Right renal cortex interstitium (tissue), 3 donors: Measurements from ENCODE around the gene SUSD3. TPM values are rescaled to one million over a fixed set of nuclear protein-coding genes. Genes with fewer than 3 reads are reported as not detected.
"Not testable (repeated sequence)": the region's sequence is repeated elsewhere in the genome, so short reads cannot be mapped to it uniquely, and the experiment has no call there.

ENCODE experiments used
- DNase-seq, 3 donors: peaks; one replicate each; pipeline ENCODE4 v3.0.0-alpha.2; 2013; ENCODE audit warnings: low read depth in 3 of 3, low spot score in 2 of 3
- polyA plus RNA-seq, 3 donors: library from polyadenylated mRNA; unstranded; fragments of 120-200 nt; gene quantifications; one replicate each; pipeline ENCODE4 v1.2.1, GENCODE V29; 2013; ENCODE audit not compliant: insufficient read length in 3 of 3

SUSD3 gene
- polyA plus RNA-seq, 3 donors = 6.1 to 7.8 (median 7.6) TPM

DNA sequence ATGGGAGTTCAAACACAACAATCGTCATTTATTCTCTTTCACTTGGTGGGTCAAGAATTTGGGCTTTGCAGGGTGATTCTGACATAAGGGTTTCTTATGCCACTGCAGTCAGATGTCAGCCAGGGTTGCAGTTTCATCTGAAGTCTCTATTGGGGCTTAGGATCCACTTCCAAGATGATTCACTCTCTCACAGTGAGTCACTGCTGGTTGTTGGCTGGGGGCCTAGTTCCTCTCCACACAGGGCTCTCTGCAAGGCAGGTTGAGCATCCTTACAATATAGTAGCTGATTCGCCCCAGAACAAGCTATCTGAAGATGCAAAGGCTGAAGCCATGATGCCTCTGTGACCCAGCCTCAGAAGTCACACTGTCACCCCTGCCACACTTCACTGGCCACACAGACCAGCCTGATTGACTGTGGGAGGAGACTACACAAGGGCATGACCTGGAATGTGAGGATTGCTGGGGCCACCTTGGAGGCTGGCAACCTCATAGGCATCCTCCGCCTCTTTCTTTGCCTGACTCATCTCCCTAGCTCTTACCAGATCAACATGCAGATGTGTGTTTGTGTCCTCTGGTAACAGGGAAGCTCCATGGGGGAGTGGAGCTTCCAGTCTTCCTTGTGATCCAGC is 33.1 kb downstream of the SUSD3 start:
- DNase-seq = no peak

DNA sequence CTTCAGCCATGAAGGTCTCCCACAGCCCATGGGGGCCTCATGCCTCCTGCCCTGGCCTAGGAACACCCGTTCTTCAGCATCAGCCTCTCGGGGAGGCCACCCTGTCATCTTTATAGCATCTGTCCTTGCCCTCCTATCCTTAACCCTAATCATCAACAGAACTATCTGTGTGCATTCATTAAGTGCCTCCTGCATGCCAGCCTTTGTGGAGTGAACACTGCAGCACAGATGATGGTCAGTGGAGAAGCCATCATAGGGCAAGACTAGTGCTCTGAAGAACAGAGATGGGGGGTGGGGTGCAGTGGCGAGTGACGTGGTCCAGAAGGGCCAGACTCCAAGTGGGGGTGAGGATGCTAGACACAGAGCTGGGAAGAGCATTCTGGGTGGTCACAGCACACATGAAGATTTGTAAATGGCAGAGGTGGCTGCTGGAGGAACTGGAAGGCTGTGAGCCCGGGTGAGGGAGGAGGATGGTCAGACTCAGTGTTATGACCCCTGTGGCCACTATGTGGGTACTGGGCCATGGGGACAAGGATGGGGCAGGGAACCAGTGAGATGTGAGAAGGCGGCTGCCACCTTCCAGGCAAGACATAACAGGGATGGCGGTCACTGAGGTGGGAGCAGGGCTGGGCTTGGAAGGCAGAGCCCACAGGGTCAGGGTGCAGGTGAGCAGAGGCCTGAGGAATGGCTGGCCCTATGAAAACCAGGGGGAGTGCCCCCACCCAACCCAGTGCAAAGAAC is 33.9 kb downstream of the SUSD3 start:
- DNase-seq = no peak

DNA sequence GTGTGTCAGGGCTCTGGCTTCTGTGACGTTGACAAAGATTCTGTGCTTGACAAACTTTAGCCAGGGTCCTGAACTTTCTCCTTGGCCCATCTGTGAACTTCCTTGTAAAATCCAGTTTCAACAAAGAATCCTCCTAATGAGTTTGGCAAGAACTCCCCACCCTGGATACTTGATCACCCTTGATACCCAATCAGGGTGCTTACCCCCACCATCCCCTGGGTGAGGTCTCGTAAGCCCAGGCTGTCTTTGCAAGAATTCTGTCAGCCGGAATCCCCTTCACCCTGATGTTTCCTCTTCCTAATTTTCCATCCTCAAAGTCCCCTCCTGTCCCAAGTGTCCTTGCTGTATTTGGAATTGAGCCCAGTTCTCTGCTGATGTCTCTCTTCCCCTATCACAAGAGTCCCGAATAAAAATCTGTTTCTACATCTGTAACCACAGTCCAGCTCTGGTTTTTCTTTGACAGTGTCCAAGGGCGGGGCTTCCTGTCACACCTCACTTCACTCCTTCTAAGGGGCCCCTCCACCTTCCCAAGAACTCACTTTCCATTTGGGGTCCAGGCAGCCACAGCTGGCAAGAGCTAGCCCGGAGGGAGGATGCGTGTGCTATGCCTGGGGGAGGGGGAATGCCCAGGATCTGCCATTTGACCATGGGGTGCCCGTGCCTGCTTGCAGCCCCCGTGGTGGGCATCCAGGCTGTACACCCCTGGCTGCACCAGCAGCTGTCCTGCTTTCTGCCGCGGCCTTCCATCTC is 34.8 kb downstream of the SUSD3 start:
- peak in 1 of 3 donors; percentile 33 for DNase-seq

- no peak for DNase-seq
Observed at GRCh38 chr9:93093877-93094657, 35.6 kb downstream of the SUSD3 start.

- no peak for DNase-seq
Observed at GRCh38 chr9:93094658-93095204, 36.2 kb downstream of the SUSD3 start.

DNA sequence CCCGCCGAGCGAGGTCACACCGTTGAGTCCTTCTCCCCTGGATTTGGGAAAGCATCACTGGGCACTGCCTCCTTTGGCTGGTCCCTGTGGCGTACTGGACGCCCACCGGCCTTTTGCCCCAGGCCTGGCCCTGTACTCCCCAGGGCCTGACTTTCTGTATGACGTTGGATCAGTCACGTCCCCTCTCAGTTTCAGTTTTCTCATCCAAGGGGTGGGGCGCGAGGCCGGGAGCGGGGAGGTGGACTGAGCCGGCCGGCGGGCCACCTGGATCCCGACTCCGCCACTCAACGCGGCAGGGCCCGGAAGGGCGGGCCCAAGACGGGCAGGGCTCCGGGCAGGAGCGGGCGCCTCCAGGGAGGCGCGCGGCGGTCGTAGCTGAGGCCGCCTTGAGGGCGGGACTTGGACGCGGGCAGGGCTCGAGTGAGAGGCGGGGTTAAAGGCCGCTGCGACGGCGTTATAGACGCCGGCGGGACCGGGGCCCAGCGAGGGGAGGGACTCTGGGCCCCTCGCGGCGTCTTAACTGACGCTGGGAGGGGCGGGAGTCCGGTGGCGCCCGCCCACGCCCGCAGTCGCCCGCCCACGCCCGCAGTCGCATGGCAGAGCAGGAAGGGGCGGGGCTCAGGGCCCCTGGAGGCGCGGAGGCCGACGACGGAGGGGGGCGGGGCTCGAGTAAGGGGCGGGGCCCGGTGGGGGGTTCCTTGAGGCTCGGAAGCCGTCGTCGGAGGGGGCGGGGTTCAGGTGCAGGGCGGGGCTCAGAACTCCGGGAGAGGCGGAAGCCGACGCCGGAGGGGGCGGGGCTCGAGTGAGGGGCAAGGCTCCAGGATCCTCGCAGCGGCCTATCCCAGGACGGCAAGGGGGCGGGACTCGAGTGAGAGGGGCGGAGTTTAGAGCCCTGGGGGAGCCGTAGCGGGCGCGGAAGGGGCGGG is 37.0 kb downstream of the SUSD3 start:
- peak; percentile 89 to 99 (median 99) for DNase-seq

DNA sequence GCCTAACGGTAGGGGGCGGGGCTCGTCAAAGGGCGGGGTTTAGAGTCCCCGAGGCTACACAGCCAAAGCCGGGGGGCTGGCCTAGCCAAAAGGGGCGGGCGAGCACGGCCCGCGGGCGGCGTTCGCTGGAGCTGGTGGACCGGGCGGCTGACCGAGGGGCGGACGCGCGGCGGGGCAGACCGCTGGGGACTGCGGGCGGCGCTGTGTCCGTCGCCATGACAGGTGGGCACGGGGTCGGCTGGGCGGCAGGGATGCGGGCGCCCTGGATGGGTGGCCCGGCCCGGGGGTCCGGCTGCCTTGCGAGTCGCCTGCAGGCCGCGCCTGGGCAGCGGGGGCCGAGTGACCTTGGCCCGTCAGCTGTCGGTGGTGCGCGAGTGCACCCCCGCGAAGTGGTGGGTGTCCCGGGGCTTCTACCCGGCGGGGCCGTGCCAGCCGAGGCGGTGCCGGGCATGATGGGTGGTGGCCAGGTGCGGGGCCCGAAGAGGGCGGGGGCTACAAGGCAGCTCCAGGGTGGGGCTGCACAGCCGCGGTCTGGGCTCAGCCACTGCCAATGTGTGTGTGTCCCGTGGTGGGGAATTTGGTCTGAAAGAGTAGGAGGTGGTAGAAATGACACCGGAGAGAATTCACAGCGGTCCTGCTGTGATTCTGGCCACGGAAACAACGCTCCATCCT is 37.8 kb downstream of the SUSD3 start, which contains the start of gene CARD19:
Gene CARD19 (plus strand): TSS at position 87 of the 672 bp plus-strand sequence. CDS start 129 bp downstream, at position 216.
- no peak for DNase-seq

DNA sequence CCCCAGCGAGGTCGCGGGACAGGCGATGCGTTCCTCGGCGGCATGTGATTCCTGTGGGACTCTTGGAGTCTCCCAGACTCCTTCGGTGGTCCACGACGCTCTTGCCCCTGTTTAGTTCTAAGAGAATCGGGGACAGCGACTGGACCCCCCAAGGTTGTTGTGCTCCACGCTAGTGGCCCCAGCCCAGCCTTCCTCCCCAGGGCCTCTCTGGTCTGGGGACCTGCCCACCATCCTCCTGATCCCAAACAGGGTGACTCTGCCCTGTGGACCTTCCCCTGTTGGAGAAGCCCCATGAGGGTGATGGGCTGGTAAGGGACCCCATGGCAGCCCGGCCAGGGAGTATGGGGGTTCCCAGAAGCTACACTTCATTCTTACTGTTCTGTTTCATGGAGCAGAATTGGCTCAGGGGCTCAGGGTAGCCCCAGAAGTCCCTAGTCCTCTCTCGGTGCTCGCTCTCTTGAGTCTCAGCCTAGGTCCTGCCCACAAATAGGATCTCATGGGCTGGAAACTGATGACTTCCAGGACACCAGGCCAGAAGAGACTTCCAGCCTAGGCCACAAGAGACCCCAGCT is 38.4 kb downstream of the SUSD3 start:
- DNase-seq = no peak

DNA sequence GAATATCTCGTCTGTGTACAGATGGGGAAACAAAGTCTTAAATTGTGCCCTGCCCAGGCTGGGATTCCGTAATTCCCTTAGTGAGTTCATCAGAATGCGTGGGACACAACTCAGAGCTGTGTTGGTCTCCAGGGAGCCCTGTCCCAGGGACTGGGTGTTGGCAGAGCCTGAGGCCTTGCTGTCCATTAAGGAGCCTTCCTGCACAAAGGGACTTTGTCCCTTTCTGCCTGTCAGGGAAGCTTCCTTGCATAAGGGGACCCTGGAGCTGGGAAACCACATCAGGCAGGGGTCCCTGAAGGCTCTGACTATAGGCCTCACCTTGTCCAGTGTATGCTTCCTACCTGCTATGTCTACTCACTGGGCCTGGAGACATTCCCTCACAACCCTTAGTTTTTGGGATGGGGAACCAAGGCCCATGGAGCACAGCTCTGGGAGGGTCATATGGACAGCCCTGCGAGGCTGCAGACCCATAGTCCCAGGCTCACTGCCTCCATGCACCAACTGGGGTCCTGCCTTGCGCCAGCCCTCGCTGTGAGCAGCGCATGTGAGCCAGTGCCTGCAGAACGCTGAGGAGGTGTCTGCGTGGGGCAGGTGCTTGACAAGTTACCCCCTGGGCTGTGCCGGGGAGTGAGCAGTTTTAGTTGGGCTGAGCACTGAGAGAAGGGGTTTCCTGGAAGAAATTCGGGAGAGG is 39.2 kb downstream of the SUSD3 start:
- no peak for DNase-seq

GRCh38 chr9:93098236-93098946 is 39.9 kb downstream of the SUSD3 start:
- DNase-seq = no peak

DNA sequence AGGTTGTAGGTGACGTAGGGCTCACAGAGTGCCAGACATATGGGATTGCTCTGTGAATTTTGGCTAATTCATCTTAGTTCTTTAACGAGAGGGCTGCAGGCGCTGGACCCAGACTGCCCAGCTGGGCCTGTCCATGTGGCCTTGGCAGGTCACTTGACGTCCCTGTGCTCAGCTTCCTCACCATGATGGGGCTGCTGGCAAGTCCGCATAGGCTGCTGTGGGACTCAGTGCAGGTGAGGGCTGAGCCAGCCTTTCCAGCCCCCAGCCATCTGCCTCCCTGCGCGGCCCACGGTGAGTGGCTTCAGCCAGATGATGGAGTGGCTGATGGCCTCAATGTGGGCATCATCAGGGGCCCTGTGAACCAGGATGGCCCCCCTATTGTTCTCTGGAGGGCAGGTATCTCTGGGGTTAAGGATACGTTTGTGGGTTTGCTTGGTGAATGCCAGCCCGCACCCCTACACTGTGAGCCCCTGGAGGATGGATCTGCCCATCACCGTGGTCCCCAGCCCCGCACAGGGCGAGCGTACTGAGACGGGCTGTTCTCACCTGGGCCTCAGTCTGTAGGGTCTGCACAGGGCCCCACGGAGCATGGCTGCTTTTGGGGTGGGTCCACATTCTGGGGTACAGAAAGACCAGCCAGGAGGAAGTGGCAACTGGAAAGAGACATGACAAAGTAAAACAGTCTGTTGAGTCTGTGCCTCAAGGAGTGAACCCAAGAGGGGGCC is 41.2 kb downstream of the SUSD3 start:
- no peak for DNase-seq

- DNase-seq = no peak
Observed at GRCh38 chr9:93100276-93100636, 41.8 kb downstream of the SUSD3 start.

DNA sequence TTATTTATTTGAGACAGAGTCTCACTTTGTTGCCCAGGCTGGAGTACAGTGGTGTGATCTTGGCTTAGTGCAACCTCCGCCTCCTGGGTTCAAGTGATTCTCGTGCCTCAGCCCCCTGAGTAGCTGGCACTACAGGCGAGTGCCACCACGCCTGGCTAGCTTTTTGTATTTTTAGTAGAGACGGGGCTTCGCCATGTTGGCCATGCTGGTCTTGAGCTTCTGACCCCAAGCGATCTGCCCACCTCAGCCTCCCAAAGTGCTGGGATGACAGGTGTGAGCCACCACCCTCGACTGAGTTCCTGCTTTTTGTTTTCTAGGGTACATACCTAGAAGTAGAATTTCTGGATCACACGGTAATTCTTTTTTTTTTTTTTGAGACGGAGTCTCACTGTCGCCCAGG is 42.6 kb downstream of the SUSD3 start:
- not testable (repeated sequence) for DNase-seq

GRCh38 chr9:93105620-93106019 is 47.1 kb downstream of the SUSD3 start:
- DNase-seq = no peak

- DNase-seq = no peak
Observed at GRCh38 chr9:93107151-93107824, 48.8 kb downstream of the SUSD3 start.

GRCh38 chr9:93107825-93108161 is 49.3 kb downstream of the SUSD3 start:
- no peak for DNase-seq
